ENCODE results near the gene ANGPTL4. TPM values are rescaled to one million over a fixed set of nuclear protein-coding genes. Genes with fewer than 3 reads are reported as not detected.
"Not testable (repeated sequence)": the region's sequence is repeated elsewhere in the genome, so short reads cannot be mapped to it uniquely, and the experiment has no call there.

ANGPTL4 gene
- total and polyA plus RNA-seq, 2 donors (not counting 1 experiment from before 2014, with no cell fraction given), result not detected

GRCh38 chr19:8373867-8374813 is 10.2 kb downstream of the ANGPTL4 start:
- no peak overlapping the region for H3K27ac ChIP-seq (ENCODE audit: low read length in 2 of 2)
- H3K27me3 Mint-ChIP-seq, result no peaks in the 10 kb centered on the region
- peaks cover 0 to 1% (median 0%) of the 10 kb centered on the region in 4 experiments for H3K27me3 ChIP-seq (replicated peaks in 1 of 4; ENCODE audit: control extremely low read depth in 1 of 4, control insufficient read depth in 3 of 4, insufficient read depth in 4 of 4, low read length in 3 of 4)
- ChIA-PET CTCF (interaction anchor here (0.6 kb wide), 1 partner anchor 768 kb away, joined by 3 read pairs; no protein-coding TSS in a partner anchor), POLR2A (no interaction called here)
- H3K9me3 ChIP-seq (ENCODE audit: control extremely low read depth in 1 of 3, control insufficient read depth in 2 of 3, insufficient read depth in 1 of 3, low read length in 2 of 3), result no peaks in the 10 kb centered on the region
- H2AFZ ChIP-seq (ENCODE audit: insufficient read depth, low read depth, low read length, poor library complexity, severe bottlenecking), result no peak overlapping the region
- no peak overlapping the region for H3K27ac Mint-ChIP-seq
- no peak for DNase-seq
- no peak overlapping the region for H3K4me3 ChIP-seq (ENCODE audit: control extremely low read depth in 1 of 5, extremely low read depth in 1 of 5, insufficient read depth in 1 of 5, low read depth in 2 of 5, low read length in 4 of 5)
- H3K9me3 Mint-ChIP-seq (ENCODE audit: insufficient read depth), result no peaks in the 10 kb centered on the region
- no peaks in the 10 kb centered on the region for H4K20me1 ChIP-seq (ENCODE audit: control insufficient read depth, insufficient read depth, low read length, poor library complexity, severe bottlenecking)
- no peak overlapping the region for H3K4me2 ChIP-seq (replicated peaks; ENCODE audit: low read depth, low read length, poor library complexity, severe bottlenecking)
- no peaks in the 10 kb centered on the region for H3K4me1 Mint-ChIP-seq
- WGBS (ENCODE audit: insufficient coverage), result 95% methylated on average over 21 of the region's 26 CpGs
- ATAC-seq (ENCODE audit: low read depth), result no peak
- H3K36me3 ChIP-seq (replicated peaks in 1 of 2; ENCODE audit: control extremely low read depth in 1 of 2, control insufficient read depth in 1 of 2, extremely low read depth in 1 of 2, insufficient read depth in 2 of 2, low read length in 1 of 2), result no peaks in the 10 kb centered on the region
- intact Hi-C loops (cut with micrococcal nuclease), result no loop called here
- H3K4me3 Mint-ChIP-seq, result no peak overlapping the region
- TF ChIP-seq EZH2 (IDR thresholded peaks at IDR 0.05; ENCODE audit: borderline replicate concordance, insufficient read depth, low read depth, low read length, poor library complexity, severe bottlenecking), result no peak
- TF ChIP-seq, protein P1, sequence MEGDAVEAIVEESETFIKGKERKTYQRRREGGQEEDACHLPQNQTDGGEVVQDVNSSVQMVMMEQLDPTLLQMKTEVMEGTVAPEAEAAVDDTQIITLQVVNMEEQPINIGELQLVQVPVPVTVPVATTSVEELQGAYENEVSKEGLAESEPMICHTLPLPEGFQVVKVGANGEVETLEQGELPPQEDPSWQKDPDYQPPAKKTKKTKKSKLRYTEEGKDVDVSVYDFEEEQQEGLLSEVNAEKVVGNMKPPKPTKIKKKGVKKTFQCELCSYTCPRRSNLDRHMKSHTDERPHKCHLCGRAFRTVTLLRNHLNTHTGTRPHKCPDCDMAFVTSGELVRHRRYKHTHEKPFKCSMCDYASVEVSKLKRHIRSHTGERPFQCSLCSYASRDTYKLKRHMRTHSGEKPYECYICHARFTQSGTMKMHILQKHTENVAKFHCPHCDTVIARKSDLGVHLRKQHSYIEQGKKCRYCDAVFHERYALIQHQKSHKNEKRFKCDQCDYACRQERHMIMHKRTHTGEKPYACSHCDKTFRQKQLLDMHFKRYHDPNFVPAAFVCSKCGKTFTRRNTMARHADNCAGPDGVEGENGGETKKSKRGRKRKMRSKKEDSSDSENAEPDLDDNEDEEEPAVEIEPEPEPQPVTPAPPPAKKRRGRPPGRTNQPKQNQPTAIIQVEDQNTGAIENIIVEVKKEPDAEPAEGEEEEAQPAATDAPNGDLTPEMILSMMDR (IDR thresholded peaks at IDR 0.05), result no peak
- H3K9ac ChIP-seq (ENCODE audit: low read length), result no peak overlapping the region
- no peaks in the 10 kb centered on the region for H3K4me1 ChIP-seq (ENCODE audit: control insufficient read depth in 2 of 2, insufficient read depth in 2 of 2, low read length in 2 of 2)
- H3K79me2 ChIP-seq (ENCODE audit: control insufficient read depth, insufficient read depth, low read length), result no peaks in the 10 kb centered on the region

DNA sequence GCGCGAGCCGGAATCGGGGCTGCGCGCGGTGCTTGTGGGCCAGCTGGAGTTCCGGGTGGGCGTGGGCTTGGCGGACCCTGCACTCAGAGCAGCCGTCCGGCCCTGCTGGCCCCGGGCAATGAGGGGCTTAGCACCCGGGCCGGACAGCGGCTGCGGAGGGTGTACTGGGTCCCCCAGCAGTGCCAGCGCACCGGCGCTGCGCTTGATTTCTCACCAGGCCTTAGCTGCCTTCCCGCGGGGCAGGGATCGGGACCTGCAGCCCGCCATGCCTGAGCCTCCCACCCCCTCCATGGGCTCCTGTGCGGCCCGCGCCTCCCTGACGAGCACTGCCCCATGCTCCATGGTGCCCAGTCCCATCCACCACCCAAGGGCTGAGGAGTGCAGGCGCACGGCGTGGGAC is 11.8 kb downstream of the ANGPTL4 start:
- H3K9me3 ChIP-seq (ENCODE audit: control extremely low read depth in 1 of 3, control insufficient read depth in 2 of 3, insufficient read depth in 1 of 3, low read length in 2 of 3); H2AFZ ChIP-seq (ENCODE audit: insufficient read depth, low read depth, low read length, poor library complexity, severe bottlenecking); H3K27ac ChIP-seq (ENCODE audit: low read length in 2 of 2); H3K9ac ChIP-seq (ENCODE audit: low read length); H3K9me3 Mint-ChIP-seq (ENCODE audit: insufficient read depth); H3K4me3 ChIP-seq (ENCODE audit: control extremely low read depth in 1 of 5, extremely low read depth in 1 of 5, insufficient read depth in 1 of 5, low read depth in 2 of 5, low read length in 4 of 5); H4K20me1 ChIP-seq (ENCODE audit: control insufficient read depth, insufficient read depth, low read length, poor library complexity, severe bottlenecking); H3K27me3 Mint-ChIP-seq; H3K4me1 Mint-ChIP-seq; H3K27ac Mint-ChIP-seq; H3K27me3 ChIP-seq (replicated peaks in 1 of 4; ENCODE audit: control extremely low read depth in 1 of 4, control insufficient read depth in 3 of 4, insufficient read depth in 4 of 4, low read length in 3 of 4); DNase-seq; H3K36me3 ChIP-seq (replicated peaks in 1 of 2; ENCODE audit: control extremely low read depth in 1 of 2, control insufficient read depth in 1 of 2, extremely low read depth in 1 of 2, insufficient read depth in 2 of 2, low read length in 1 of 2); intact Hi-C loops (cut with micrococcal nuclease); H3K4me1 ChIP-seq (ENCODE audit: control insufficient read depth in 2 of 2, insufficient read depth in 2 of 2, low read length in 2 of 2); H3K4me3 Mint-ChIP-seq; ATAC-seq (ENCODE audit: low read depth); POLR2A ChIA-PET; H3K79me2 ChIP-seq (ENCODE audit: control insufficient read depth, insufficient read depth, low read length); H3K4me2 ChIP-seq (replicated peaks; ENCODE audit: low read depth, low read length, poor library complexity, severe bottlenecking): not testable (repeated sequence)
- CTCF ChIA-PET, result interaction anchor here (3.2 kb wide), 1 partner anchor 21 kb away, joined by 13 read pairs; no protein-coding TSS in a partner anchor
- WGBS (ENCODE audit: insufficient coverage), result 97% methylated on average over 32 of the region's 32 CpGs

DNA sequence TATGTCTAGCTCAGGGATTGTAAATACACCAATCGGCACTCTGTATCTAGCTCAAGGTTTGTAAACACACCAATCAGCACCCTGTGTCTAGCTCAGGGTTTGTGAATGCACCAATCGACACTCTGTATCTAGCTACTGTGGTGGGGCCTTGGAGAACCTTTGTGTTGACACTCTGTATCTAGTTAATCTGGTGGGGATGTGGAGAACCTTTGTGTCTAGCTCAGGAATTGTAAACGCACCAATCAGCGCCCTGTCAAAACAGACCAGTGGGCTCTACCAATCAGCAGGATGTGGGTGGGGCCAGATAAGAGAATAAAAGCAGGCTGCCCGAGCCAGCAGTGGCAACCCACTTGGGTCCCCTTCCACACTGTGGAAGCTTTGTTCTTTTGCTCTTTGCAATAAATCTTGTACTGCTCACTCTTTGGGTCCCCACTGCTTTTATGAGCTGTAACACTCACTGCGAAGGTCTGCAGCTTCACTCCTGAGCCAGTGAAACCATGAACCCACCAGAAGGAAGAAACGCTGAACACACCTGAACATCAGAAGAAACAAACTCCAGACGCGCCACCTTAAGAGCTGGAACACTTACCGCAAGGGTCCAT is 12.5 kb downstream of the ANGPTL4 start:
- H3K4me1 ChIP-seq (ENCODE audit: control insufficient read depth in 2 of 2, insufficient read depth in 2 of 2, low read length in 2 of 2); POLR2A ChIA-PET; H4K20me1 ChIP-seq (ENCODE audit: control insufficient read depth, insufficient read depth, low read length, poor library complexity, severe bottlenecking); H3K4me2 ChIP-seq (replicated peaks; ENCODE audit: low read depth, low read length, poor library complexity, severe bottlenecking); H3K9me3 Mint-ChIP-seq (ENCODE audit: insufficient read depth); H3K36me3 ChIP-seq (replicated peaks in 1 of 2; ENCODE audit: control extremely low read depth in 1 of 2, control insufficient read depth in 1 of 2, extremely low read depth in 1 of 2, insufficient read depth in 2 of 2, low read length in 1 of 2); intact Hi-C loops (cut with micrococcal nuclease); ATAC-seq (ENCODE audit: low read depth); H3K27me3 Mint-ChIP-seq; H2AFZ ChIP-seq (ENCODE audit: insufficient read depth, low read depth, low read length, poor library complexity, severe bottlenecking); H3K79me2 ChIP-seq (ENCODE audit: control insufficient read depth, insufficient read depth, low read length); H3K27me3 ChIP-seq (replicated peaks in 1 of 4; ENCODE audit: control extremely low read depth in 1 of 4, control insufficient read depth in 3 of 4, insufficient read depth in 4 of 4, low read length in 3 of 4); H3K4me1 Mint-ChIP-seq; H3K27ac ChIP-seq (ENCODE audit: low read length in 2 of 2); H3K4me3 ChIP-seq (ENCODE audit: control extremely low read depth in 1 of 5, extremely low read depth in 1 of 5, insufficient read depth in 1 of 5, low read depth in 2 of 5, low read length in 4 of 5); DNase-seq; H3K4me3 Mint-ChIP-seq; H3K9ac ChIP-seq (ENCODE audit: low read length); H3K9me3 ChIP-seq (ENCODE audit: control extremely low read depth in 1 of 3, control insufficient read depth in 2 of 3, insufficient read depth in 1 of 3, low read length in 2 of 3); H3K27ac Mint-ChIP-seq: not testable (repeated sequence)
- CTCF ChIA-PET, result interaction anchor here (3.2 kb wide), 1 partner anchor 22 kb away, joined by 13 read pairs; no protein-coding TSS in a partner anchor
- WGBS (ENCODE audit: insufficient coverage), result 100% methylated on average over 4 of the region's 10 CpGs

Measured in B cell (primary cell).